HG03520 (cell line): Measurements from ENCODE around the gene CAPN5.

Experiments
- ATAC-seq: cut with Tn5 transposase; IDR thresholded peaks from one replicate; pipeline ENCODE4 v1.9.1; 2021; ENCODE audit warnings: mild to moderate bottlenecking, moderate library complexity; ENCODE audit not compliant: unreplicated experiment

CAPN5 gene

DNA sequence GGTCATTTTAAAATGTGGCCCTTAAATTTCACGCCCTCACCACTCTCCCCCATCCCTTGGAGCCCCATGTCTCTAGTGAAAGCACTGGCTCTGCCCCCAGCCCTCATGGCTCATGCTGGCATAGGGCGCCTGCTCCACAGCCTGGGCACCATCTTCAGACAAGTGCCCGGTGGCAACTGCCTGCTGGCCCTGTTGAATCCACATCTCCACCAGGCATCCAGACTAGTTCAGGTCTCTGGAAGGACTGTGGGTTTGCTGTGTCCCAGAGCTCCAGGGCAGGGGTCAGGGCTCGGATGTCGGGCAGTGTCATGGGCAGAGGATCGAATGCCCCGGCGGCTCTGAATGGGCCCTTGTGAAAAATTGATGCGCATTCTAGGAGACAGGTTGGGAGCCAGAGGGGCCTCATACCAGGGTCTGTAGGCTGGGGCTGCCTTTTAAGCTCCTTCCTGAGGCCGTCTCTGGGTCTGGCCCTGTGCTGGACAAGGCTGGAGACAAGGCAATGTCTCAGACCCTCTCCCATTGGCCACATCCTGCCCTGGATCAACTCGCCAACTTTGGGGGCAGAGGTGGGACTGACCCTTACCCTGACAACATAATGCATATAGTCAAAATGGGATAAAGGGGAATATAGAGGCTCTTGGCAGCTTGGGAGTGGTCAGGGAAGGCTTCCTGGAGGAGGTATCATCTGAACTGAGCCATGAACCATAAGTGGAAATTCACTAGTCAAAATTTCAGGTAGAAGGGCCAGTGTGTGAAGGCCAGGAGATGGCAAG is 62.5 kb downstream of the CAPN5 start:
- ATAC-seq = no peak

DNA sequence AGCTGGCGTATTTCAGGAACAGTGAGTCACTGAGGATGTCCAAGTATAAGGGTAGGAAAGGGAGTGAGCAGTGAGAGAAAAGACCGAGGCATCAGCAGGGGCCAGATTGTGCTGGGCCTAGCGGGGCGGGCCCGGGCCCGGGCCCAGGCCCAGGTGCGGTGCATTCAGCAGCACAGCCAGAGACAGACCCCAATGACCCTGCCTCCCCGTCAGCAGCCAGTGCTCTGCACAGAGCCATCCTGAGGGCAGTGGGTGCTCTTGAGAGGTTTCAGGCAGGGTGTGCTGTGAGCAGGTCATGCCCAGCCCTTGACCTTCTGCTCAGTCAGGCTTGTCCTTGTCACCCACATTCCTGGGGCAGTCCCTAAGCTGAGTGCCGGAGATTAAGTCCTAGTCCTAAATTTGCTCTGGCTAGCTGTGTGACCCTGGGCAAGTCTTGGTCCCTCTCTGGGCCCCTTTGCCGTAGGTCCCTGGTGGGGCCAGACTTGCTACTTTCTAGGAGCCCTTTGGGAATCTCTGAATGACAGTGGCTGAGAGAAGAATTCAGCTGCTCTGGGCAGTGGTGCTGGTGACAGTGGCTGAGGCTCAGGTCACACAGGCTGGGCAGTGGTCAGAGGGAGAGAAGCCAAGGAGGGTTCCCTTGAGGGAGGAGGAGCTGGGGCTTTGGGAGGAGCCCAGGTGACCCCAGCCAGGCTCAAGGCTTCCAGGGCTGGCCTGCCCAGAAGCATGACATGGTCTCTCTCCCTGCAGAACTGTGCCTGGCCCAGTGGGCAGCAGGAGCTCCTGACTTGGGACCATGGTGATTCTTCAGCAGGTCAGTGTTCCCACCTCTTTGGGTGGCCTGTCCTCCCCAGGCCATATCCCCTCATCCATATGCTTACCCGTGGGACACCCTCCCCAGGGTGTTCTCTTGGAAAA is 63.3 kb downstream of the CAPN5 start:
- no peak for ATAC-seq

DNA sequence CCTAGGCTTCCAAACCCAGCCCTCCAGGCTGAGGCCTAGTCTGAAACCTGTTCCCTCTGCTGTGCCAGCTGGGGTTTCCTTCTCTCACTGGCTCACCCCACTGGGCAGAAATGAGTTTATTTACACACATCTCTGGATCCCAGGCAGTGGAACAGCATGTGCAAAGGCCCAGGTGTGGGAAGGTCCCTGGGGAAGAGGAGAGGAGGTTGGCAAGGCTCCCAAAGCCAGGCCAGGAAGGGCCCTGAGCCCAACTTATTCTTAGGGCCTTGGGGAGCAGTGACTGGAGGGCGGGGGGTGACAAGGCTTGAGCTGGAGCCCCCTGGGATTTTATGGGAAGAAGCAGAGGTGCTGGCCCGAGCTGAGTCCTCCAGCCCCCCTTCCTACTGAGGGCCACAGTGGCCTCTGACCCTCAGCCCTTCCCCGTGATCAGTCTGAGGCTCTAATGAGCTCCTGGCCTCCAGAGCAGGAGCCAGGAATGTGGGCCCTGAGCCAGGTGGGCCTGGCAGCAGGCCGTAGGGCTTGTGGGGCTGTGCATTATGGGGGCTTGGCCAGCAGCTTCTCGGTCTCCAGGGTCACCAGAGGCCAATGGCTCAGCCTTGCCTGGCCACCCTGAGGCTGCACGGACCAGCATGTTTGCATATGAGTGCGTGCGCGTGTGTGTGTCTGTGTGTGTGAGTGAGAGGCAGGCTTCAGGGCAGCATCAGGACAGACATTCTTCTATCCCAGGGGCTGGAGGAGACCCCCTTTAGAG is 64.2 kb downstream of the CAPN5 start:
- no peak for ATAC-seq

DNA sequence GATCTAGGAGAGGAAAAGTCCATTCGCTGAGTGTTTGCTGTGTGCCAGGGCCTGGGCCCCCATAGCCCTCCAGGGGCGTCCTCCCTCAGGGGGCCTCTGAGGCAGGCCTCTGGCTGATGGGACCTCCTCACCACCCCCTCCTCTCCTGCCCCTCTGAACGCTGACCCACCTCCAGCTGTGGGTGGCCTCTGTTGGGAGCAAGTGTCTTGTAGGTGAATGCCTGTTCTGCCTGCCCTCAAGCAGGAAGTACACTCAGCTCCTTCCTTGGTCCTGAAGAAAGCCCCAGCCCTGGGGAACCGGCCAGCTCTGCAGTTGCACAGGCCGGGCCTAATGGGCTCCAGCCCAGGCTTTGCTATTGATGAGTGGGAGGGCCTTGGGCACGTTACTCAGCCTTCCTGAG is 64.8 kb downstream of the CAPN5 start:
- ATAC-seq = no peak

DNA sequence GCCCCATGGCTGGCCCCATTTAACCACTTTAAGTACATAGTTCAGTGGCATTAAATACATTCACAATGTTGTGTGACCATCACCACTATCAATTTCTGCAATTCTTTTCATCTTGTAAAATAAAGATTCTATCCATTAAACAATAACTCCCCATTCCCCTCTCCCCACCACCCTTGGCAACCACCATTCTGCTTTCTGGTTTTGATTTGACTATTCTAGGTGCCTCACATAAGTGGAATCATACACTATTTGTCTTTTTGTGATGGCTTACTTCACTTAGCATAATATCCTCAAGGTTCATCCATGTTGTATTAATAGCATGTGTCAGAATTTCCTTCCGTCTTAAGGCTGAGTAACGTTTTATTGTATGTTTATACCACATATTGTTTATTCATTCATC is 68.3 kb downstream of the CAPN5 start:
- no peak for ATAC-seq

DNA sequence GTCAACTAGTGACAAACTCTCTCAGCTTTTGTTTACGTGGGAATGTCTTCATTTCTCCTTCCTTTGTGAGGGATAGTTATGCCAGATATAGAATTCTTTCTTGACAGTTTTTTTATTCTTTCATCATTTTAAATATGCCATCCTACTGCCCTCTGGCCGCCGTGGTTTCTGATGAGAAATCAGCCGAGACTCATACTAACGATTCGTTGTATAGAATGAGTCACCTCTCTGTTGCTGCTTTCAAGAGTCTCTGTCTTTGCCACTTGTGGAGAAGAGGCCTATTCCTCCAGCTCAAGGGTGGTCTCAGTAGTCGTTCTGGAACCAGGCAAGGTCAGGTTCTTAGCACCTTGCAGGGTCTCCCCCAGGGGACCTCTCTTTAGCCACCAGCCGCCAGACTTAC is 69.3 kb downstream of the CAPN5 start:
- ATAC-seq = no peak

DNA sequence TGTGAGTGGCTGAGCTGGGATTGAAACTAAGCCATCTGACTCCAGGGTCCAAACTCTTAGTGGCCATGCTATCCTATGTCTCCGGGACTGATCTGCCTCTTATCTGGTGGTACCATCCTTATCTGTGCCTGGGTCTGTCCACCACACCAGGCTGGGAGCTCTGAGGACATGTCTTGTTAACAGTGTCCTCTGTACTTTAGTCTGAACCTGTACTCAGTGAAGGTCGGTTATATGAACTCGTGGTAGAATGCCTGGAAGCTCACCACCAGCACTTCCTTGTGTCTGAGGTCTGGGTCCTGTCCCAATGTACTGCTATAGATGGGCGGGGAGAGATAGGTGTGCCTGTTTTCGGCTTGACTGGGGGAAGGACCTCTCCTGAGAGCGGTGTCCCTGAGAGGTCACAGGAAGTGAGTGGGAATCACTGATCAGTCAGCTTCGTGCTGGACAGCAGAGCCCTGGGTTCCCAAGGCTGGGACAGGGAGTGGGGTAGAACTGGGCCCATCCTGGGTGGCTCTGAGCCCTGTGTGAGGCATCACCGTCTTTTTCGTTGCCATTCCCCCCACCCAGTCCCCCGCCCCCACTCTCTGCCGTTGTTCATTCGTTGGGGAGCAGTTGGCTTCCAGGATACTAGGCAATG is 70.1 kb downstream of the CAPN5 start:
- no peak for ATAC-seq

DNA sequence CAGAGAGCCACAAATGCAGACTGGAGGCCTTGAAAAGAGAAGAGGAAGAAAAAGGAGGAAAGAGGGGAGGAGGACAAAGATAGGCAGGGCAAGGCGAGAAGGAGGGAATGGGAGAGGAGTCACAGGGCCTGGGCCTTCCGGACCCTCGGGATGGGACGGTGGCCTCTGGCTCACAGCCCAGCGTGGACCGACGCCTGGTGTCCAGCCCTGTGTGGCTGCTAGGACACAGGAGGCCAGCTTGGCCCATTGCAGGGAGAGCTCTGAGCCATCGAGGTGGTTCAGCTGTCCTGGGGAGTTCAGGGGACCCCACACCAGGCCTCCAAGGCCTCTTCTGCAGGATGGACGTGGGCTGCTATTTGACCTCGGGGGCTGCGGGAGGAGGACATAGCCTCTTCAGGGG is 70.7 kb downstream of the CAPN5 start:
- no peak for ATAC-seq

DNA sequence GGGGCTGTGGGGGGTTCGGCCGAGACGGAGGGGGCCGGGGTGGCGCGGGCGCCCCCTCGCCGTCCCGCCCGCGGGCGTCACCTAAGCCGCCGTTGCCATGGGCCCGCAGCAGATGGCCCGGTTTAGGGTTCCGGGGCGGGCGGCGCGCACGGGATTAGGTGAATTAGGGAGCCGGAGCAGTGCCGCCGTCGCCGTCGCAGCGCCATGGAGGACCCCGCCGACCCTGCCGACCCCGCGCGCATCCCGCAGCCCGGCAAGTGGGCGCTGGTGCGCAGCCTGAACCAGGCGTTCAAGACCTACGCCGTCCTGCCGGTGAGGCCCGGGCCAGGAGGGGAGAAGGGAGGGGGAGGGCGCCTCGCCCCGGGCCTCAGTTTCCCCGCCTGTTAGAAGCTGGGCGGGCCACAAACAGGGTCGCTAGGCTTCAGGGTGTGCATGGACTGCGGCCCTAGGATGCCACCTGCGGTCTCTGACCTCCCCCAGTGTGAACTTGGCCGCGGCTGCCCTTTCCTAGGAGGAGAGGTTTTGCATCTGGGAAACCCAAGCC is 71.4 kb downstream of the CAPN5 start:
- no peak for ATAC-seq

DNA sequence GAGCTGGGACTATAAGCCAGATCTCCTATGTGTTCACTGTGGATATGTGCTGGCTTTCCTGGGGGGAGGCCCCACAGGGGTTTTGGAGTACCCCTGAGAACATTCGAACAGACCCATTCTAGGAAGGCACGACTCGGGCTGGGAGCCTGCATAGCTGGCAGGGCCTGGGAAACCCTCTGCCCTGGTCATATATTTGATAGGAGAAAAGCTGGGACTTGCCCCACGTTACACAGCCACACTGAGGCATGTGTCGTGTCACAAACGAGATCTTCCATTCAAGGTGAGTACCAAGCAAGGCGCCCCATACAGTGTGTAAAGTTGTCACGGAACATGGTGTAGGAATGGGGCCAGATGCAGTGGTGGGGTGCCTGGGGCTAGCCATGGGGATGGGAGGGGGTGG is 72.4 kb downstream of the CAPN5 start:
- ATAC-seq = no peak

DNA sequence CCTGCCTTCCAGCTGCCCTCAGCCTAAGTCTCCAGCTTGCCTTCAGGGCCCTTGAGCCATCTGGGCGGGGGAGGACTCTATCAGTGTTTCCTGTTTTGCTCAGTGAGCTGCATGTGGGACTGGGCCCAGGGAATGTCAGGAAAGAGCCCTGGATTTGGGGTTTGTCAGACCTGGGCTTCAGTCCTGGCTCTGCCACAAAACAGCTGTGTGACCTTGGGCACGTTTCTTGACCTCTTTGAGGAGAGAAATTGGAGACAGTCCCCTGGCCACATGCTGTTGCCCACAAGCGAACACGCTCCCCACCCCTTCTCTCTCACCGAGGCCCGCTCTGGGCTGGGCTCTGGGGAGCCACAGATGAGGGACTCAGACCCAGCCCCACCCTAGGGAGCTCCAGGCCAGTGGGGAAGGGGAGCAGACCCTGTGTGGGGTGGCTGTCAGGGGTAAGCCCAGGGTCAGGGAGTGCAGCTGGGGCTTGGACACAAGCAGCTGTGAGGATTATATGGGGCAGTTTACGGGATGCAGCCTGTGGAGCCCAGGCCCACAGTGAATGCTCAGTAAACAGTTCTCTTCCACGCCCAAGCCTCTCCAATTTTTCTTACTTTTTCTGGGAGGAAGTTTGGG is 73.6 kb downstream of the CAPN5 start:
- ATAC-seq = no peak

DNA sequence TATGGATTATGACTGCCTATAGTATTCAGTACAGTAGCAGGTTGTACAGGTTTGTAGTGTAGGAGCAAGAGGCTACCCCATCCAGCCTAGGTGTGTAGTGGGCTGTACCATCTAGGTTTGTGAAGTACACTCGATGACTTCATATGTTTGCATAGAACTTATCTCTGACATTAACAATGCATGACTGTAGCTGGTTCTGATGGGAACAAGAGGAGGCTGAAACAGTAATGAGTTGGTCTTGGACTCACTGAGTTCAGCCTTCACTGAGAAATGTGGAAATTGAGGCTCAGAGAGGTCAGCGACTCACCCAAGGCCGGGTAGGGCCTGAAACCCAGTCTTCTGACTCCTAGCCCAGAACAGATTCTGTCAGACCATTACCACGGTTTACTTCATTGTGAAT is 74.3 kb downstream of the CAPN5 start:
- no peak for ATAC-seq

DNA sequence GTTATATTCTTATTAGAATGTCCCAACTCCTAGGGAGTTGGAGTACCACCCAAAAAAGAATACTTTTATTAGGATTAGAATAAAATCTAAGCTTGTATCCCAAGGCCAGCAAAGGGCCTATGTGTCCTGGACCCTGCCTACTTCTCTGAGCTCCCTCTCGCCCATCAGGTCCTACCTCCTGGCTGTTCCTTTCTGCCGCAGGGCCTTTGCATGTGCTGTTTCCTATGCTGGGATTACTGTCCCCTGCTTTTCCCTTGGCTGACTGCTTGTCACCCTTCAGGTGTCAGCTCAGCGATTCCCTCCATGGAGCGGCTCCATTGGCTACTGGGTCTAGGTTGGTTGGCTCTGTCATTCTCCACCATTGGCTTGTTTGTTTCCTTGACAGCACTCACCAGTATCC is 74.7 kb downstream of the CAPN5 start:
- no peak for ATAC-seq

DNA sequence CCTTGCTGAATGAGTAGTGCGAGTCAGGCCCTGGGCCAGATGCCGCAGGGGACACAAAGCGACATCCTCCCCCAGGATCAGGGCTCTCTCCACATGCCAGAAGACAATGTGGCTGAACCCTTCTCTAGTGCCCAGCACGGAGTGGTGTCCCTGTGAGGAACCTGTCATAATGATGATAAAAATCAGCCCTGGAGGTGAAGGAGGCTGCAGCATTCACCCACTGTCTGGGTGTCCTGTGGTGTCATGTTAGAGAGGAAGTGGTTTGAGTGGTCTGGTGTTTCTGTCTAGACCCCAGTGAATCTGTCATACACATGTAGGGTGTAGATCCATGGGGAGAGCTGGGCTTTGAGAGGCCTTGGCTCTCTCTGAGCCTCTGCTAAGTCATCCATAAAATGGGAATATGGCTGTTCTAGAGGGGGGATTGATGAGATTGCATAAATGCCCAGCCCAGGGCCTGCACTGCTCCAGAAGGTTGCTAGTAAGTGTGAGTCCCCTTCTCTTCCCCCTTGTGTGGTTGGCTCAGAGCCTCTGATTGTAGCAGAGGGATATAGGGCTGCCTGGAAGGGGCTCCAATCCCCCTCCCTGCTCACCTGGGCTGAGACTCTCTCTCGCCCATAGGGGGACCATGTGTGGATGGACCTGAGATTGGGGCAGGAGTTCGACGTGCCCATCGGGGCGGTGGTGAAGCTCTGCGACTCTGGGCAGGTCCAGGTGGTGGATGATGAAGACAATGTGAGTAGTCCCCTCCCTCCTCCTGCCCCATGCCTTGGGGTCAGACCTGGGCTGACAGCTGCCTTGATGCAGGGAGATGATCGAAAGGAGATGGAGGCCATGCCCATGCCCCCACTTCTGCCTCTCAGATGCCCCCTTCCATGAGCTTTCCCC is 75.6 kb downstream of the CAPN5 start:
- ATAC-seq = no peak

DNA sequence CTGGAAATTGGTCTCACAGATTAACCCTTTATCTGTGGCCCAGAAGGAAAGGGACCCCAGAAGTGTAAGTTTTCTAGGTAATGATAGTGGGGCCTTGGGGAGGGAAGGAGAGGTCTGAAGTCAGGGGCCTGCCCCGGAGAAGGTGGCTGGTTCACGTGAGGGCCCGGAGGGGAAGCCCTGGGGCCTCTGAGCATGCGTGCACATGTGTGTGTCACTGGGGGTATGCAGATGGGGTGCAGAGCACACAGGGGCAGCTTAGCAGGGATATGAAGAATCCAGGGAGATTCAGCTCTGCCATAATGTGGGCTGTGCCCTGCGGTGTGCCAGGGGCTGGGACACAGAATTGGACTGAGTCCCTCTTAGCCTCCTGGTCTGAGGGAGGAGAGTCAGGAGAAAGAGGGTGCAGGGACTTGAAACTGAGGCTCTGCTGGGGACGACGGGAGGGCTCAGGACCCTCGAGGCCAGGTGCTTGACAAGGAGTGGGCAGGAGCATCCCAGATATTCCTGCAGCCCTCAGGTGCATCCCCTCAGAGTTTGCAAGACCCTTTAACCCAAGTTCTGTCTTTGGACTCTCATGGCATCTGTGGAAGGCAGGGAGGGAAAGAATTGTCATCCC is 76.7 kb downstream of the CAPN5 start:
- ATAC-seq = no peak

DNA sequence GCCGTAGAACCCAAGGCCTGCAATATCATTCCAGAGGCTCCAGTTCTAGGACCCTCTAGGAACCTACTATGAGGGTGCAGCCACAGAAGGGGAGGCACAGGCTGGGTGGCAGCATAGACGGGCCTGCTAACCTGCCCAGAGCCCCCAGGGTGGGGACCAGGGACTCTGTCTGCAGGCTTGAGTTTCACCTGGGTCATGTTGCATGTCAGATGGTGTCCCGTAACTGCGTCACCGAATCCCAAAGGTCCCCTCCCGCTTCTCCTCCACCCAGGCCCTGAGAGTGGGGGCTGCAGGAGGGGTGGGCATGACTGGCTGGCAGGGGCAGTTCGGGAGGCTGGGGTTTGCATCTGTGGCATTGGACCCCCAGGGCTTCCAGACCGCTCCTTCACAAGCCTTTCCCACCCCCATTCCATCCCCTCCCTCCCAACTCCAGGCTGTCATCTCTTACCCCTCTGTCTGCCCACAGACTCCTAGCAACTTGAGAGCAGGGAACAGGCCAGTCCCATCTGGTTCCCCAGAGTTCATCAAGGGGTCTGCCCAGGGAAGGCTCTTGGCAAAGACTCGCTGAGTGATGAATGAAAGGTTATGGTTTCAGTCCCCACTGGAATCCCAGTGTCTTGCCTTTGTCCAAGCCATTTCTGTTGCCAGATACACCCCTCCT is 77.6 kb downstream of the CAPN5 start:
- no peak for ATAC-seq

DNA sequence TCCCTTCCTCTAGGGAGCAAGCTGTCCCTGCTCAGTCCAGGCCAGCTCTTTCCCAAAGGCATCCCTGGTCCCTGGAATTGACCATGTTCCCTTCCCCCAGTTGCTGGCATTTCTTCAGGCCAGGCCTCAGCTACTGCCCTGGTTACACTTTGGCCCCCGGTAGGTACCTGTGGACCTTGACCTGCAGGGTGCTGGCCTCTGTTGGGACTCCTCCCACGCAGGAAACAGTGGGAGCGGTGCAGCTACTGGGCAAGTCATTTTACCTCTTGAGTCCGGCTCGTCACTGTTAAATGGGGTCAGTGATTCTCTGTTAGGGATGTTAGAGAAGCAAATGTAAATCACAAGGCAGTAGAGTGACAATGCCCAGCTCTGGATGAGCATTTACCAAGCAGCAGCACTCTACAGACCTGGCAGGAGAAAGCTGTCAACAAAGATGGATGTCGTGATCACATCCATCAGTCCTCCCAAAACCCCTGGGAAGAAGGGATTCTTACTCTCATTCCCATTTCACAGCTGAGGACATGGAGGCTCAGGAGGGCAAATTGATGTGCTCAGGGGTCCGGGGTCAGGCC is 78.2 kb downstream of the CAPN5 start:
- no peak for ATAC-seq
